ENCODE results near the gene SLC7A14.

SLC7A14 gene

GRCh38 chr3:170410428-170411029 is 175.3 kb downstream of the SLC7A14 start:
- in situ Hi-C loops (cut with MboI; ENCODE audit: low sequenced_read_pairs) = loop anchor here (10.0 to 25.0 kb wide), 2 partner anchors 277 to 404 kb away; no protein-coding TSS in a partner anchor
- Histone ChIP-seq H3K4me1 (peaks cover 6% of the 10 kb centered on the region), H3K27me3 (ENCODE audit: low read depth) (no peaks in the 10 kb centered on the region), H3K36me3 (replicated peaks) (no peaks in the 10 kb centered on the region), H3K4me3 (no peak overlapping the region), H3K9me3 (no peaks in the 10 kb centered on the region)
- peak; percentile 20 to 37 for DNase-seq (ENCODE audit: low spot score in 2 of 2)

Data from HAP-1 (cell line).